ENCODE results near the gene DSCAM.

- TF ChIP-seq, protein P1, sequence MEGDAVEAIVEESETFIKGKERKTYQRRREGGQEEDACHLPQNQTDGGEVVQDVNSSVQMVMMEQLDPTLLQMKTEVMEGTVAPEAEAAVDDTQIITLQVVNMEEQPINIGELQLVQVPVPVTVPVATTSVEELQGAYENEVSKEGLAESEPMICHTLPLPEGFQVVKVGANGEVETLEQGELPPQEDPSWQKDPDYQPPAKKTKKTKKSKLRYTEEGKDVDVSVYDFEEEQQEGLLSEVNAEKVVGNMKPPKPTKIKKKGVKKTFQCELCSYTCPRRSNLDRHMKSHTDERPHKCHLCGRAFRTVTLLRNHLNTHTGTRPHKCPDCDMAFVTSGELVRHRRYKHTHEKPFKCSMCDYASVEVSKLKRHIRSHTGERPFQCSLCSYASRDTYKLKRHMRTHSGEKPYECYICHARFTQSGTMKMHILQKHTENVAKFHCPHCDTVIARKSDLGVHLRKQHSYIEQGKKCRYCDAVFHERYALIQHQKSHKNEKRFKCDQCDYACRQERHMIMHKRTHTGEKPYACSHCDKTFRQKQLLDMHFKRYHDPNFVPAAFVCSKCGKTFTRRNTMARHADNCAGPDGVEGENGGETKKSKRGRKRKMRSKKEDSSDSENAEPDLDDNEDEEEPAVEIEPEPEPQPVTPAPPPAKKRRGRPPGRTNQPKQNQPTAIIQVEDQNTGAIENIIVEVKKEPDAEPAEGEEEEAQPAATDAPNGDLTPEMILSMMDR (IDR thresholded peaks at IDR 0.05) = no peak
- TF ChIP-seq EZH2 (IDR thresholded peaks at IDR 0.05; ENCODE audit: borderline replicate concordance, insufficient read depth, low read depth, low read length, poor library complexity, severe bottlenecking) = no peak
Observed at GRCh38 chr21:40562242-40563002, 284.5 kb downstream of the DSCAM start.
